ENCODE results near the gene FERMT2.
A peak's percentile ranks its signal among the peaks of the same experiment; 100 is the strongest.

The FERMT2 gene, protein sequence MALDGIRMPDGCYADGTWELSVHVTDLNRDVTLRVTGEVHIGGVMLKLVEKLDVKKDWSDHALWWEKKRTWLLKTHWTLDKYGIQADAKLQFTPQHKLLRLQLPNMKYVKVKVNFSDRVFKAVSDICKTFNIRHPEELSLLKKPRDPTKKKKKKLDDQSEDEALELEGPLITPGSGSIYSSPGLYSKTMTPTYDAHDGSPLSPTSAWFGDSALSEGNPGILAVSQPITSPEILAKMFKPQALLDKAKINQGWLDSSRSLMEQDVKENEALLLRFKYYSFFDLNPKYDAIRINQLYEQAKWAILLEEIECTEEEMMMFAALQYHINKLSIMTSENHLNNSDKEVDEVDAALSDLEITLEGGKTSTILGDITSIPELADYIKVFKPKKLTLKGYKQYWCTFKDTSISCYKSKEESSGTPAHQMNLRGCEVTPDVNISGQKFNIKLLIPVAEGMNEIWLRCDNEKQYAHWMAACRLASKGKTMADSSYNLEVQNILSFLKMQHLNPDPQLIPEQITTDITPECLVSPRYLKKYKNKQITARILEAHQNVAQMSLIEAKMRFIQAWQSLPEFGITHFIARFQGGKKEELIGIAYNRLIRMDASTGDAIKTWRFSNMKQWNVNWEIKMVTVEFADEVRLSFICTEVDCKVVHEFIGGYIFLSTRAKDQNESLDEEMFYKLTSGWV

DNA sequence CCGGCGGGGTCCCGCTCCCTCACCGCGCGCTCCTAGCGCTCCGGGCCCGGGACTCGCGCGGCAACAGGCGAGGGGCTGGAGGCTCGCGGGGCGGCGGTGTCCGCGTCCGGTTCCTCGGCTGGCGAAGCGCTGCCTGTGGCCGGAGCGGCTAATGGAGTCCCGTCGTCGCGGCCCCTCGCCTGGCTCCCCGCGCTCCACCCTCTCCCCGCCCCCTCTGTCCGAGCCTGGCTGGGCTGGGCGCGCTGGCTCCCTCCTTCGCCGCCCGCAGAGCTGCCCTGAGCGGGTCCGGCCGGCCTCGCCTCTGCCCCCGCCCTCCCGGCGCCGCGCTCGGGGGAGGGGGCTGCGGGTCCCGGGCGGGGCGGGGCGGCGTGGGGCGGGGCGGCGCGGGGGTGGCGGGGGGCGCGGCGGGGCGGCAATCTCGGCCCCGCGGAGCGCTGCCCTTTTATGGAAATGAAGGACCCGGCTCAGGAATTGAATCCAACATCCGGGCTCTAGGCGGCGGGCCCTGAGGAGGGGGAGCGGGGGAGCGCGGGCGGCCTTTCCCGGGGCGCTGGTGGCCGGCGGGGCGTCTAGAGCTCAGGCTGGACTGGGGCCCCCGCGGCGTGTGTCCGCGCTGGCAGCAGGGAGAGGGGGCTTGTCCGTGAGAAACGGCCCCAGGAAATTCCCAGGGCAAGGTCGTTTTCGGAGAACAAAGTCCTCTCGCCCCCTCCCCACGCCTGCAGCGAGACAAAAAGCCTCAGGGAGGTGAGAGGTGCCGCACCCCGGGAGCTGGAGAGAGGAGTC is at the start of gene FERMT2:
TSS of gene FERMT2 (minus strand) at position 153 of the 783 bp plus-strand sequence. CDS start 482 bp downstream, outside the sequence.
- peak; percentile 97 for DNase-seq (ENCODE audit: low spot score)

DNA sequence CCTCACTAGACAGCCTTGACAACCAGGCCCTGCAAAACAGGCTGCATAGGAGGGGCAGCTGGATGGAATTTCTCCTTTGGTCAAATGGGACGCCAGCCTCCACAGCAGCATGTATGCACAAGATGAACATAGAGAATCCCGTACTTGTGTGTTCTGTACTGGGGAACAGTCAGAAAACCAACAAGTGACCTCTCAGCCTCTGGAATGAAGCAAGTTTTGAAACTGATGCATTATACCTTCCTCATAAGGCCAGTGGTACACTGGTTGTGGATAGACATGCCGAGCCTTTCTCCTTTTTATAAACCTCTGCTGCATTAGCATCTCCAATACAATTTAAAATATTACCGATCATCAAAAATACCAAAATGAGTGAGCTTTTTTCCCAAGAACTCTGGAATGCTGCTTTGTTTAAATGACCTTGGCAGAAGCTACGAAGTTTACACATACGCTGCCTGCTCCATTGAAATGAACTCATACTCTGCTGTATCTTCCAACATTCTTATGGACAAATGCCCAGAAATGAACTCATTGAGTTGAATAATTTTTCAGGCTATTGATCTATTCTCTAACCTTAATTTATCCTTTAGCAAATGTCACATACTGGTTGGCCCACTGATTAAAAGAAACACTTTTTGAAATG is 47.6 kb upstream of the FERMT2 start:
- no peak for DNase-seq (ENCODE audit: low spot score)

DNA sequence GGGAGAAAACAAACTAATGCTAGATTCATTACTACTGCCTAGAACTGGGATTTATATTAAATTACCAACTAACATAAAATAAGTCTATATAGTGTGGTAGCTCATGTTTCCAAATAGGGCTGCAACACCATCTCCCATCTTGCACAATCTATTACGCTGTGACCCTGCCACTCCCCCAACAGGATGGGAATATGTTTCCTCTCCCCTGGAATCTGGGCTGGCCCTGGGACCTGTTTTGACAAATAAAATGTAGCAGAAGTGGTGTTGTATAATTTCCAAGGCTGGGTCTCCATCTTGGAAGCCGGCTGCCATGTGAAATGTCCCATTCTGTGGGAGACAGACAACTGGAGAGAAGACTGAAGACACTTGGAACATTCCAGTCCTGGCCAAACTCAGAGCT is 45.6 kb upstream of the FERMT2 start:
- no peak for DNase-seq (ENCODE audit: low spot score)

DNA sequence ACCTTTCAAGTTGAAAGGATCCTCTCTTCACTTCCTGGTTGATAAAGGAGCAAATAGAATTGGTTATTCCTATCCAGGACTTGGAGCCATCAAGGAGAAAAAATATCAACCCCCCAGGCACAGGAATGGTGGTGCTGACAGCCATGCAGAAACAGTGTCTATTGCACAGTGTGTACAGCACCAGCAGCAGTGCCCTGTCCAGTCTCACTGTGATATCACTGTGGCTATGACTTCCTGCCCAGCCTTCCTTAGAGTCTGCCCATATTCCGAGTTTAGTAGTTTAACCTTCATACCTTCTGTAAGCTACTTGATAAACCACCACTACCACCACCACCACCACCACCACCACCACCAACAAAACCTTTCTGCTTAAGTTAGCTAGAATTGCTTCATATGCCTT is 45.1 kb upstream of the FERMT2 start:
- no peak for DNase-seq (ENCODE audit: low spot score)

DNA sequence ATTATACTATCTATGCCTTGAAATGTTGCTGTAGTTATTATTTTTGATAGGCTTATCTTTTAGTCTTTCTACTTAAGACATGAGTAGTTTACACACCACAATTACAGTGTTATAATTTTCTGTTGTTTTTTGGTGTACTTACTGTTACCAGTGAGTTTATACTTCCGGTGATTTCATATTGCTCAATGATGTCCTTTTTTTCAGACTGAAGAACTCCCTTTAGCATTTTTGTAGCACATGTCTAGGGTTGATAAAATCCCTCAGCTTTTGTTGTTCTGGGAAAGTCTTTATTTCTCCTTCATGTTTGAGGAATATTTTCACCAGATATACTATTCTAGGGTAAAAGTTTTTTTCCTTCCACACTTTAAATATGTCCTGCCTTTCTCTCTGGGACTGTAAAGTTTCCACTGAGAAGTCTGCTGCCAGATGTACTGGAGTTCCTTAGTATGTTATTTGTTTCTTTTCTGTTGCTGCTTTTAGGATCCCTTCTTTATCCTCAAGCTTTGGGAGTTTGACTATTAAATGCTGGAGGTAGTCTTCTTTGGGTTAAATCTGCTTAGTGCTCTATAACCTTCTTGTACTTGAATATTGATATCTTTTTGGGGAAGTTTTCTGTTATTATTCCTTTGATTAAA is 41.5 kb upstream of the FERMT2 start:
- DNase-seq (ENCODE audit: low spot score): no peak

DNA sequence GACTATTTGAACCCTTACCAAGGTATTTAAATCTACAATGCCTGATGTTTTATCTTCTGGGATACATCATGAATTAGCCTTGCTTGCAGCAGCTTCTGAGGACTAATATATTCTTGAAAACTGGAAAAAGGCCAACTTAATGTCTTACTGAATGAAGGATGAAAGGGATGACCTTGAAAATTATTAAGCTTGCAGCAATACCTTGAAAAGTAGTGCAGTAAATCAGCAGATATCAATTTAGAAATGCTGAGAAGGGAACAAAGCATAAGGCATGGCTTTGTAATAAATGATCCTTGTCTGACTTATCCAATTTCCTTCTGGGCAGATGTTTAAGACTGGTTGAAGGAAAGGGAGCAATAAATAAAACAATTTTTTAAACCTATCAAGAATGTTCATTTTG is 37.3 kb upstream of the FERMT2 start:
- DNase-seq (ENCODE audit: low spot score): no peak

DNA sequence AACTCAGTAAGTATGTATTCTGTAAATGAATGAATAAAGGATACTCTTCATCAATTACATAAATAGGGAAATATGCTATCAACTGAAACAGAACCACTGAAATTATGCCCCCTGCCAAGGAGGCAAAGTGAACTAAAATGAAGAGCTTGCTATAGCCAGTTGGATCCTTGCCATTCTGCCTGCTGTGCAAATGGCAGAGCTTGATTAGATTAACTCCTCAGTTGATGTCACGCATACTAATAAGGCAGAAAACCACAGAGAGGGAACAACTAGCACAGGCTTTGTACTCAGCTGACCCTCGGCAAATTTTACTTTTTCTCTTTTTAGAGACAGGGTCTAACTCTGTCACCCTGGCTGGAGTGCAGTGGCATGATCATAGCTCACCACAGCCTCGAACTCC is 36.7 kb upstream of the FERMT2 start:
- DNase-seq (ENCODE audit: low spot score): no peak

DNA sequence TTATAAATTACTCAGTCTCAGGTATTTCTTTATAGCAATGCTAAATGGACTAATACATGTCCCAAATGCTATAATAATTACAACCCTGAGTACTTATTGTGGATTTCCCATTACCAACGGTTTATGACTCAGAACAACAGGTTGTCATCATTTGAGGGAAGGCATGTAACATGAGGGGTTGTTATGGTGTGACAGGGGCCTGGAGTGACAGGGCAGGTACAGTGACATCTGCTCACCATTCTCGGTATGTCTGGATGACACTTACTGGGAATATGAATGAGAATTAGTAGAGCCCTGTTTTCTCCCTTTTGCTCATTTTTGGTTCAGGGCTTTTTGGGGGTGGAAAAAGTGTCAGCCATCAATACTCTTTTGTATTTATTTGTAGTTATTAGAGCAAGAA is 36.2 kb upstream of the FERMT2 start:
- DNase-seq (ENCODE audit: low spot score): no peak

DNA sequence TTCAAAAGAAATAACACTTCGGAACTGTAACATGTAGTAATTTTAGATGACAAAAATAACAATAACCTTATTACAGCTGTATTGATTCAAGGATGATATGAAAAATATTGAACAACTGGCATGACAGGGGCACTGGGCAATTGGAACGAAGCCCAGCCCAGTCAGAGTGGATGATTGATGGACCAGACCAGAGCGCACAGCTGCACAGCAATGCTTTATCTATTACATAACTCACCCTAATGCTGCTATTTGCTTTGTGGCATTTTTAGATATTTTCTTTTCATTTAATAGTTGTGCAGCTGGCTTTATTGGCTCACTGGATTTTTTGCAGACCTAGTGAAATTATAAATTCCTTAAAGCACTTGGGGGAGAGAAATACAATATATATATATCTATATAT is 26.9 kb upstream of the FERMT2 start:
- no peak for DNase-seq (ENCODE audit: low spot score)

DNA sequence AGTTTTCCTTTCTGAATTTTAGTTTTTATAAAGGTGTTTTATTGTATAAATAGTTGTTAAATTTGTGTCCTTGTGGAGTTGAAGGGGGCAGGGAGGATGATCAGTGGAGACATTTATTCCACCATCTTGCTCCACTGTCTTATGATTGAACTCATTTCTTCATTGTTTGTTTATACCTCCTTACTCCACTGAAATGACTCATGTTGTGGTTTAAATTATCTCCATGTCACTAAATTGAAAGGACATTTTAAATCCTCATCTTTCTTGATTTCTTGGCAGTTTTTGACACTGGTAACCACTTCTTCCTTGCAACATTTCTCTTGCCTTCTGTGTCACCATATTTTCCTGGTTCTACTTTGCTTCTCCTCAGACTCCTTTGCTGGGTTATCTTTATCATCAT is 23.6 kb upstream of the FERMT2 start:
- no peak for DNase-seq (ENCODE audit: low spot score)

DNA sequence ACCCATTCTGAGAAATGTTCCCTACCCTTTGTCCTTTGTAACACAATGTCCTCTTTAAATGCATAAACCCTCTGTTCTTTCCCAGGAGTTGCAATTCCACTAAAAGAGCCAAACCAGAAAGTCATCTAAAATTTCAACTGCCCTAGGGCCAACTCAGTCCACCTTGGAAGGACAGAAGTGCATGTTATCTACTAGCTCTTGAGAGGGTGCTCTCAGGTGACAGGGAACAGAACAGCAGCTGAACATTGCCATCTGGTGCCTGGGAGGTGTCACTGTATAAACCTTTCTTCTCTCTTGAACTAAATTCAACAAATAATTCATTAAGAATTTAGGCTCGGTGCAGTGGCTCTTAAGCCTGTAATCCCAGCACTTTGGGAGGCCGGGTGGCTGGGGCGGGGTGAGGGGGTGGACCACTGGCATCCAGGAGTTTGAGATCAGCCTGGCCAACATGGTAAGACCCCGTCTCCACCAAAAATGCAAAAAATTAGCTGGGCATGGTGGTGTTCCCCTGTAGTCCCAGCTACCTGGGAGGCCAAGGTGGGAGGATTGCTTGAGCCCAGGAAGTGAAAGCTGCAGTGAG is 10.3 kb upstream of the FERMT2 start:
- peak; percentile 70 for DNase-seq (ENCODE audit: low spot score)

DNA sequence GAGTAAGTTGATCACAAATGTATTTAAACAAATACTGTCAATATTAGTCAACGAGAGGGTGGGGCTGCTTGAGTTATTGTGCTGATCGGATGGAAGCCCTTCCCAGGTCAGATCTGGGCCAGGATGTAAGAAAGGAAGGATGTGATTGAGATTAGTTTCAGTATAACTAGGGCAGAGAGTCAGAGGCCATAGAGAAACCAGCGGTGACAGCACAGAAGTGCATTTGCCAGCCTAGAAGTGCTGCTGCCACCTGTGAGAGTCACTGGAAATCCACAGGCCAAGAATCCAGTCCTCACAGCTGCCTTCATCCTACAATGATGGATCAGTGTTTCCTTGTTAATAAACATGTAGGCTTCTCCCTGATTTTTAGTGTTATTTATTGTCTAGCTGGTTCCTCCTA is 9.8 kb upstream of the FERMT2 start:
- no peak for DNase-seq (ENCODE audit: low spot score)

DNA sequence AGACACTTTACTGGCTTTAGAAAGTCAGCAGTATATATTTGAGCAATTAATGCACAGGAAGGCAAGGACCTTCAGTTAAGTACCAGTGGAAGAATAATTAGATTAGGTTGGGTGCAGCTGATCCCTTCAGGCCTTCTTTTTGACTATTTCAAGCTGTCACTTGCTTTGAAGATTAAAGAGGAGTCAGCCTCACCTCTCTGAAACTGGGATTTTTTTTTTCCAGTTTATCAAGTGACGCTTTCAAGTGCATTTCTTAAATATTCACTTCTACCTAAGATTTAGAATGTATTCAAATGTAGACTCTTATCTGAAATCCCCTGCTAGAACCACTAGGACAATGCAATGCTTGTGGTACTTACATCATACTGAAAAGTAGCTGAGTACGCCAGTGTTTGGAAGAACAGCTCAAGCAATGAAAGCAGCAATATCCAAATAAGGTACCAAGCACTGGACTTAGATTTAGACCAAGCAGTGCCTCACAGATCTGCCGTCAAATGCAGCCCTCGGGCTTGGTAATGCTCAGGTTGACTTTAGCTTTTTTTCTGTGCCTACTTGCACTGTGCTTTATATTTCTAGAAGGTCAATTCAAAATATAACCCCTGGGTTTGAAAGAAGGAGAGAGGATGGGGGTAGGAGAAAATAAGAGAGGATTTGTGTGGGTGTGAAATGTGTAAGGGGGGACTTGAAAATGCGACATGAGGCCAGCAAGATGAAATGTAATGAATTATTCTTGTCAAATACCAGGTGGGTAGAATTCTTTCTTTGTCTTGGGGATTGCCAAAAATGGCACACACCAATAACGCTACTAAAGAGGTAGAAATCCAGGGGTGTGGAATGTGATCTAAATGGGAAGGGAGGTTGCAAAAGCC is 3.7 kb upstream of the FERMT2 start:
- no peak for DNase-seq (ENCODE audit: low spot score)

DNA sequence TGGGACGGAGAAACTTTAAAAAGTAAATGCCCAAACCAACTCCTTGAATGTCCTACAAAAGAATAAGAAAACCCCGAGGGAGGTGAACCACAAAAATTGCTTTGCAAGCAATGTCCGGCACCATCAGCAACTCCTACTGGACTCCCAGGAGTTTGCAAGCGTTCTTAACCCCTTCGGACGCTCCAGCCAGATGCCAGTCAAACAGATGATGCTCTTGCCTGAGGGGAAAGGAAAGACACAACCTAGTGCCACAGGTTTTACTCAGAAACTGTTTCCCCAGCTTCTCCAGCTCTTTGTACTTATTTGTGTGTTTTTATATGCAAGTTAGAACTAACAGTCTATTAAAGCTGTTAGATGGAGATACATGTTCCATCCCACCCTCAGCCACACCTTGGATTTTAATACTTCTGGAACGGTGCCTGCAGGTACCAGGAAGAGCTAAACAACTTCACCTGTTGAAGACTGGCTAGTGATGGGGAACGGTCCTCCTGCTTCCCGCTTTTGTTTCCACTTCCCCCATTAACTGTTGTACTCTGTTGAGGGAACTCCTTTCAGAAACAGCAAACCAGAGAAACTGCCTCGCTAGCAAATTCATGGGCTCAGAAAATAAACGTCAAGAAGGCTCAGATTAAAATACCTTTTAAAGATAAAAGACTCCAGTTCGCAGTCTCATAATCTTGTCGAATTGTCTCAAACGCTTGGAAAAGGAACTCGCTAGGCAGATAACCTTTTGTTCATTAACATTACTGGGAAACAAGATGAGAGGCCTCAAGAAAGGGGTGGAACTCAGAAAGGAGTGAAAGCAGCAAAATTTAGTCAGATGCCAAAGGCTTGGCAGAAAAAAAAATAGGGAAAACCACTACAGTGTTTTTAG is 1.1 kb upstream of the FERMT2 start:
- peak; percentile 62 for DNase-seq (ENCODE audit: low spot score)

DNA sequence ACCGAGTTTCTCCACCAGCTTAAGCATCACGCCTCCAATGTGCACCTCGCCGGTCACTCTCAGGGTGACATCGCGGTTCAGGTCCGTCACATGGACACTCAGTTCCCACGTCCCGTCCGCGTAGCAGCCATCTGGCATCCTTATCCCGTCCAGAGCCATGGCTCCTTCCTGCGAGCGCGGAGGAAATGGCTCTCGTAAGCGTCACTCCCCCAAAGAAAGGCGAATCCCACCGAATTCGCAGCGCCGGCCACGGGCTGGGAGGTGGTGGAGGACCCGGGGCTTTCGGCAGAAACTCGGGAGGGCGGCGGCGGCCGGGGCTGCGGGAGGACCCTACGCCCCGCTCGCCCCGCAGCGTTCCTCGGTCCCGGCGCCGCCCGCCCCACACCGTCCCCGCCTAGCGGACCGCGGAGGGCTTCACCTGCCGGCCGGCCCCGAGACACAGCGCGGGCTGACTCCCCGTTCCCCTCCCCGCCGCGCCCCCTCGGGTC is 396 bp downstream of the FERMT2 start:
- DNase-seq (ENCODE audit: low spot score): peak; percentile 73

DNA sequence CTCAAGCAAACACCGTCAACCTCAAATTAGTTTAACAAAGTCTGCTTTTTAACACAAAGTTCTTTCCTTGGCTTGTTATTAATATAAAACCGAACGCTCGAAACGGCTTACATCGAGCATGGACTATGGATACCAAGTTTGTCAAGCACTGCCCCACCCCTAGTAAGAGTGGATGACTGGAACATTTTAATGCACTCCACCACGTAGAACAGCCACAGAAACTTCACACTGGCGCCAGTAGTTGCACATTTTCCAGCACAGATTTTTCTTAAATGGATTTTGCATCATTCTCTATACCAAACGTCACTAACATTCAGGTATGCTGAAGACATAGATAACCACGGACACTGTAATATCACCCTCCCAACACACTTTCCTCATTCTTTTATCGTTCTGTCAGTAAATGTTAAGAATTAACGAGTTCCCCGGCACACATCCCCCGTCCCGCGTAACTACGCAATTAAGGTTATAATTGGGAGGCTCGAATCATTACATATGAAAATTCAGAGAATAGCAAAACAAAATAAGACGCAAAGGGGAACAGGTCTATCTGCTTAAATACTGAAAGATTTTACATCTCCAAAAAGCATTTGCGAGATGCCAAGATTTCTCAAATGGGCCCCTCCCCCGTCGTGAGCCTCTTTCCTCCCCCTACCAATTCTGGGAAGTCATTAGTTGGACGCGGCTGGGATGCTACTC is 990 bp downstream of the FERMT2 start:
- no peak for DNase-seq (ENCODE audit: low spot score)

DNA sequence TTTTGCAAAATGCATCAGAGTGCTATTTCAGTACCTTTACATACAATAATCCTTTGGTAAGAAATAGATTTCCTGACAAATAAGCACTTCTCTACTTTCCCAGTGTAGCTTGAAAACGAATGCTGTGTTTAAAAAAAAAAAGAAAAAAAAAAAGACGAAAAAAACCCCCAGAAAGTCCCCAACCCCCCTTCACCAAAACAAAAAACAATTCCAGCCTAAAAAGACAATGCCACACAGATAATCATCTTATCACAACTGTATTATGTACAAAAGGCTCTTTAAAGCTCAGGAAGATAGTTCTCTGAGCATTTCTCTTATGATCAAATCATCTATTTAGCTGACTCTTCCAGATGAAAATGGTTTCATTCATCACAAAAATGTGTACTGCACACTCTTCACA is 1.6 kb downstream of the FERMT2 start:
- DNase-seq (ENCODE audit: low spot score): no peak

DNA sequence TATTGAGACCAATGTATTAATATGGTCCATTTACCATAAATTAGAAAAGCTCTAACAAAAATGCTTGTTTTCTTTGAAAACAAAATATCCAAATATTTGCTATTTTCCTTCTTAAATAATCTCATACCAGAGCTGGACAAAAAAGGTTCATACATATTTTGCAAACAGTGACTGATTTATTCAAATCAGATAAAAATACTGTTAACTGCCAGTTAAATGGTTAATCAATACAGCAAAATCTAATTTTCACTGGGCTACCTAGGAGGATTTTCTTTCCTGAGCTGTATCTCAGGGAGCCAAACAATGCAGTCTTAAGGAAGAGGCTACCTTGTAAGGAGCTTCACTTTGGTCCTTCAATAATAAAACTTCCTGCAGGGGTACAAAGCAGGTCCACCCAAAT is 2.0 kb downstream of the FERMT2 start:
- DNase-seq (ENCODE audit: low spot score): no peak

DNA sequence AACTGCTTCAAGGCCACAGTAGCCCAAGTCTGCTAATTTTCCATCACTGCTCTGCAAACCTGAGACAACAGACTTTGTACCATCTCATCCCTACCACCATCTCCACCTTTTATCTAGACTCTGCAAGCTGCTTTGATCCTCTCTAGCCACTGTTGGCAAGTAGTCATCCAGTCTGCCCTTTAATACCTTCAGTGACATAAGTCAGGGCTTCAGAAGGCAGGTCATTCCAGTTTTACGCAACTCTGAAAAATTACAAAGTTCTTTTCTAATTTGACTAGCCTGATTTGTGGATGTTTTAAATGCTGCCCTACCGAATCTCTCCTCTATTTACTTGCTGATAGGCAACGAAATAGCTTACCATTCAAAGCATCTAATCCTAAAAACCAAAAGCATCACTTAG is 2.8 kb downstream of the FERMT2 start:
- DNase-seq (ENCODE audit: low spot score): no peak

All from iPS-NIHi11 (cell line).